ENCODE measurements around the gene ZBTB11.
"Not testable (repeated sequence)": the region's sequence is repeated elsewhere in the genome, so short reads cannot be mapped to it uniquely, and the experiment has no call there.

ZBTB11 gene

DNA sequence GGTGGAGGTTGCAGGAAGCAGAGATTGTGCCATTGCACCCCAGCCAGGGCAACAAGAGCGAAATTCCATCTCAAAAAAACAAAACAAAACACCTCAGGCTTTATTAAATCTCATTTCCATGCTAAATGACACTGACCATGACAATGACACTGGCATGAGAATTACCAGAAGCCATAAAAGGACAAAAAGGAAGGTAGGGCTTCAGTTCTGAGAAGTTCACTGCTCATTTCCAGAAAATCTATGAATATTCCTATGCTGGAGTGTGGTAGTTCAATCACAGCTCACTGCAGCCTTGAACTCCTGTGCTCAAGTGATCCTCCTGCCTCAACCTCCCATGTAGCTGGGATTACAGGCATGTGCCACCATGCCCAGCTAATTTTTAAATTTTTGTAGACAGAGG lies 58.2 kb downstream of the ZBTB11 start:
- no peak for DNase-seq (ENCODE audit: low read depth in 2 of 2)

DNA sequence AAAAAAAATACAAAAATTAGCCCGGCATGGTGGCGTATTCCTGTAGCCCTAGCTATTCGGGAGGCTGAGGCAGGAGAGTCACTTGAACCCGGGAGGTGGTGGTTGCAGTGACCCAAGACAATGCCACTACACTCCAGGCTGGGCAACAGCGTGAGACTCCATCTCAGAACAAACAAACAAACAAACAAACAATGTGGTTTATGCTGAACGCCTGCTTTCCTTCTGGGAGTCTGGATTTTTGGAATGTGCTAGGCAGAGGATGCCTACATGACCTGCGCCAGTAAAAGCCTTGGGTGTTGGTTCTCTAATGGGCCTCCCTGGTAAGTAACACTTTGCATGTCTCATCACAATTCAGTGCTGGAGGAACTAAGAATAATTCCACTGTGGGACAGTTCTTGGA lies 59.5 kb downstream of the ZBTB11 start:
- no peak for DNase-seq (ENCODE audit: low read depth in 2 of 2)

DNA sequence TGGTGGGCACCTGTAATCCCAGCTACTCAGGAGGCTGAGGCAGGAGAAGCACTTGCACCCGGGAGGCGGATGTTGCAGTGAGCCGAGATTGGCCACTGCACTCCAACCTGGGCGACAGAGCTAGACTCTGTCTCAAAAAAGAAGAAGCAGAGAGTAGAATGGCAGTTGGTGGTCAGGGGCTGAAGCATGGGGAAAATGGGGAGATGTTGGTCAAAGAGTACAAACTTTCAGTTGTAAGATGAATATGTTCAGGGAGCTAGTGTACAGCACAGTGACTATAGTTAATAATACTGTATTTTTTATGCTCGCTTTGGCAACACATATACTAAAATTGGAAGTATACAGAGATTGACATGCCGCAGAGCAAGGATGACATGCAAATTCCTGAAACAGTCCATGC lies 61.4 kb downstream of the ZBTB11 start:
- DNase-seq (ENCODE audit: low read depth in 2 of 2): no peak

DNA sequence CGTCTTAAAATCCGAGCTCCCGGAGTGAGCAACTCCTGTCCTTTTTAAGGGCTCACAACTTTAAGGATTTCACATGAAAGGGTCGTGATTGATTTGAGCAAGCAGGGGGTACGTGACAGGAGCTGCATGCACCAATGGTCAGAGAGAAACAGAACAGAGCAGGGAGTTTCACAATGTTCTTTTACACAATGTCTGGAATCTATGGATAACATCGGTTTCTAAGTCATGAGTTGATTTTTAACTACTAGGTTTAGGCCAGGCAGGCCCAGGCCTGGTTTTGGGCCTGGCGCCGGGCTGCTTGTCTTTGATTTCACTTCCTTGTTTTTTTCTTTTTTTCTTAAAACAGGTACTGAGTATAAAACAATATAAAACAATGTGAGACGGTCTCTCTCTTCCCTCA lies 63.9 kb downstream of the ZBTB11 start:
- not testable (repeated sequence) for DNase-seq (ENCODE audit: low read depth in 2 of 2)

DNA sequence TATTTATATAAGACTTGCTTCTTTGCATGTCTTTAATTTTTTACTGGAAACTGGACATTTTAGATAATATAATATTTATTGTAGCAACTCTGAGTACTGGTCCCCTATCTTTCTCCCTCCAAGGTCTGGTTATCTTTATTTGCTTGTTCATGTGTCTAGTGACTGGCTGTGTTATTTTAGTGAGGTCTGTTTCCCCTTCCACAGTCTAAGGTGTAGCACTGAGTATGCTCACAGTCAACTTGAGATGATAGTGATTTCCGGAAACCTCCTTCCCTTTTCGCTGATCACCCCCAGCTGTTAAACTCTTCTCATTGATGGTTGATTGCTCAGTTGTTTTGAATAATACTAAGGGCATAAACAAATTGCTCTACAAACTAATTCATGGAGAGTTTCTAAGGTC lies 65.9 kb downstream of the ZBTB11 start:
- no peak for DNase-seq (ENCODE audit: low read depth in 2 of 2)

DNA sequence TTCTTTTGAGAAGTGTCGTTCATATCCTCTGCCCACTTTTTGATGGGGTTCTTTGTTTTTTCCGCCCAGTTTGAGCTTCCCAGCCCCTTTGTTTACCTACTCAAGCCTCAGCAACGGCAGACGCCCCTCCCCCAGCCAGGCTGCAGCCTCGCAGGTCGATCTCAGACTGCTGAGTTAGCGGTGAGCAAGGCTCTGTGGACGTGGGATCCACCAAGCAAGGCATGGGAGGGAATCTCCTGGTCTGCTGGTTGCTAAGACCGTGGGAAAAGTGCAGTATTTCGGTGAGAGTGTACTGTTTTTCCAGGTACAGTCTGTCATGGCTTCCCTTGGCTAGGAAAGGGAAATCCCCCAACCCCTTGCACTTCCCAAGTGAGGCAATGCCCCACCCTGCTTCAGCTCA lies 71.5 kb downstream of the ZBTB11 start:
- DNase-seq (ENCODE audit: low read depth in 2 of 2): not testable (repeated sequence)

DNA sequence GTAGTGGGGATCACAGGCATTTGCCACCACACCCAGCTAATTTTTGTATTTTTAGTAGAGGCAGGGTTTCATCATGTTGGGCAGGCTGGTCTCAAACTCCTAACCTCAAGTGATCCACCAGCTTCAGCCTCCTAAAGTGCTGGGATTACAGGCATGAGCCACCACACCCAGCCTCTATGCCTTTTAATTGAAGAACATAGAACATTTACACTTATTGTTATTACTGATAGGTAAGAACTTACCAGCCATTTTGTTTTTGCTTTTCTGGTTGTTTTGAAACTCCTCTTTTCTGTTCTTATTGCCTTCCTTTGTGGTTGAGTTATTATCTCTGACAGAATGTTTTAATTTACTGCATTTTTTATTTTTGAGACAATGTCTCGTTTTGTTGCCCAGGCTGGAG lies 73.7 kb downstream of the ZBTB11 start:
- no peak for DNase-seq (ENCODE audit: low read depth in 2 of 2)

DNA sequence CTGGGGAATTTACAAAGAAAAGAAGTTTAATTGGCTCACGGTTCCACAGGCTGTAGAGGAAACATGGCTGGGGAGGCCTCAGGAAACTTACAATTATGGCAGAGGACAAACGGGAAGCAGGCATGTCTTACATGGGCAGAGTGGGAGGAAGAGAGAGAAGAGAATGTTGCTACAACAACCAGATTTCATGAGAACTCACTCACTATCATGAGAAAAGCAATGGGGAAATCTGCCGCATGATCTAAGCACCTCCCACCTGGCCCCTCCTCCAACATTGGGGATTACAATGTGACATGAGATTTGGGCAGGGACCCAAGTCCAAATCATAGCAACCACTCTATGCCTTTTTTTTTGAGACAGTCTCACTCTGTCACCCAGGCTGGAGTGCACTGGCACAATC lies 74.2 kb downstream of the ZBTB11 start:
- DNase-seq (ENCODE audit: low read depth in 2 of 2): no peak
